Ureter (tissue), 1 donor: ENCODE results near the gene OSBPL3. TPM values are rescaled to one million over a fixed set of nuclear protein-coding genes. Genes with fewer than 3 reads are reported as not detected.

Experiments used
- DNase-seq: peaks from one replicate; pipeline ENCODE4 v3.0.0-alpha.2; 2020; ENCODE audit warnings: low spot score
- total RNA-seq: library from RNA; stranded (reverse); gene quantifications from one replicate; pipeline ENCODE4 v1.2.4, GENCODE V29; 2023
- donor health status: DM: yes; HTN: yes; CAD: no.

The OSBPL3 gene
- total RNA-seq, 1 donor from 2014 or later = 49.7 TPM

GRCh38 chr7:24955313-24955712 lies 24.7 kb downstream of the OSBPL3 start:
- no peak for DNase-seq

- no peak for DNase-seq
Measured at GRCh38 chr7:24952464-24952863, 27.5 kb downstream of the OSBPL3 start.

GRCh38 chr7:24951441-24951980 lies 28.5 kb downstream of the OSBPL3 start:
- no peak for DNase-seq

- no peak for DNase-seq
Measured at GRCh38 chr7:24949884-24950283, 30.1 kb downstream of the OSBPL3 start.

- no peak for DNase-seq
Measured at GRCh38 chr7:24948739-24949138, 31.2 kb downstream of the OSBPL3 start.

GRCh38 chr7:24946467-24946866 lies 33.5 kb downstream of the OSBPL3 start:
- no peak for DNase-seq

GRCh38 chr7:24945899-24946298 lies 34.1 kb downstream of the OSBPL3 start:
- no peak for DNase-seq

GRCh38 chr7:24943096-24943948 lies 36.7 kb downstream of the OSBPL3 start:
- no peak for DNase-seq

GRCh38 chr7:24942226-24942625 lies 37.8 kb downstream of the OSBPL3 start:
- DNase-seq = no peak

- DNase-seq = no peak
Measured at GRCh38 chr7:24939416-24939815, 40.6 kb downstream of the OSBPL3 start.

- no peak for DNase-seq
Measured at GRCh38 chr7:24936121-24936824, 43.7 kb downstream of the OSBPL3 start.

- DNase-seq = no peak
Measured at GRCh38 chr7:24933298-24933697, 46.7 kb downstream of the OSBPL3 start.

- no peak for DNase-seq
Measured at GRCh38 chr7:24932815-24933214, 47.2 kb downstream of the OSBPL3 start.

GRCh38 chr7:24932389-24932788 lies 47.6 kb downstream of the OSBPL3 start:
- no peak for DNase-seq

GRCh38 chr7:24931844-24932243 lies 48.1 kb downstream of the OSBPL3 start:
- DNase-seq = no peak

GRCh38 chr7:24930856-24931255 lies 49.1 kb downstream of the OSBPL3 start:
- no peak for DNase-seq

GRCh38 chr7:24926623-24927524 lies 53.1 kb downstream of the OSBPL3 start:
- no peak for DNase-seq

GRCh38 chr7:24924375-24924774 lies 55.6 kb downstream of the OSBPL3 start:
- DNase-seq = no peak

GRCh38 chr7:24923172-24923865 lies 56.7 kb downstream of the OSBPL3 start:
- no peak for DNase-seq

- no peak for DNase-seq
Measured at GRCh38 chr7:24922099-24922773, 57.7 kb downstream of the OSBPL3 start.

GRCh38 chr7:24921362-24921679 lies 58.7 kb downstream of the OSBPL3 start:
- no peak for DNase-seq
